ENCODE measurements around the gene OSBPL10.

Gene OSBPL10

GRCh38 chr3:31853580-31853979 is 127.5 kb downstream of the OSBPL10 start:
- DNase-seq (ENCODE audit: low read depth, low spot score): no peak

DNA sequence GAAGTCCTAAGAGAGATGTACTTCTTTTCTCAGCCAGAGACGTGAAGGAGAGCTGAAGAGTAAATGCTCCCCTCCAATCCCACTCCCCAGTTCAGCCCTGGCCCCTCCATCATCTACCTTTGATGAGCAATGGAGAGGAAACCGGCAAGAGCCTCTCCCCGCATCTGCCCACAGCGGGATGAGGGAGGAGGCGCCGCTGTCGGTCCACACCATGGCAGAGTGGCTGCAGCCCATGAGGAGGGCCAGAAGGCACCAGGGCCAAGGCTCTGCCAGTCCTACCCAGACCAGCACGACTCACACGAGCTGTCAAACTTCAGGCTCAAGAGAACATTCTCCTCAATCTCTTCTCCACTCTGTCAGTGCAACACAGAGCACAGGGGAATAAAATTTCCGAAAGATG is 129.8 kb downstream of the OSBPL10 start:
- no peak for DNase-seq (ENCODE audit: low read depth, low spot score)

DNA sequence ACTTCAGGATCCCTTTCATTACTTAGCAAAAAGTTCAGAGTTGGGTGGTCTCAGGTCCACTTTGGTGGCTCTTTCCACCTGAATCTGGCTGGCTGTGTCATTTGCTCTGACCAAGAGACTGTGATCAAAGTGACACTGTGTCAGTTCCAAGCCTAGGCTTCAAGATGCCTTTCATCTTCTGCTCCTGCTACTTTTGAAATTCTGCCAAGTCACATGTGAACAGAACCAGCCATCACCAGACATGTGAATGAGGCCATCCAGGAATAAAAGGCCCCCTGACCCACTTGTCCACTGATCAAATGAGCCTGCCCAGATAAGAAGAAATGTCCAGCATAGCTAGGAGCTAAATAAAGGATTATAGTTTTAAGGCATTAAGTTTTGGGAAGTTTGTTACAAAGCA is 132.2 kb downstream of the OSBPL10 start:
- DNase-seq (ENCODE audit: low read depth, low spot score): no peak

DNA sequence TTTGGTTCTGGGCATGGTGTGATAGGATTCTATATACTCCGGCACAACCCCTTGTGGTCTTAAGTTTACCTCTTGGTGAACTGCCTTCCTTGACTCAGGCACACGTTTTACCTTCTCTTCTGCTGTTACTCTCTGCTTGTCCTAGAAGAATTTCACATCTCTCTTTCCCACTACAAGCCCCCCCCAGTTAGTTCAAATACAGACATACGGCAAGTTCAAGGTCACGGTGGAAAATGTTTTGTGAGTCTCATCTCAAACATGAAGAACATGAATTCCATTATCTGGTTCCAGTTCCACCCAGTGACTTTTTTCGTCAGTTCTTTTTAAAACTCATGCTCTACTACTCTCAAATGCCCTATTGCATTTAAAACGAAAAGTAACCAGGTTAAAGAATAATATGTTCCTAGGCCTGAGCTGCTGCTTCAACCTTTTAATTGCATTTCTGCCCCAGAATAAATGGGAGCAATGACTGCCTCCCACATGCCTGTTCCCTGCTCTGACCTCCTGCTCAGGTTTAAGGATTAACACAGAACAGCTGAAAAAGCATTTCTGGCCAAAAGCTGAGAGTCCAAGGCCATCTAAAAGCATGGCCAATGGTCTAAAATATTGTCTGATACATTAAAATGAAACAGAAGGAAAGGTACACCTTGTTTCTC is 132.8 kb downstream of the OSBPL10 start:
- no peak for DNase-seq (ENCODE audit: low read depth, low spot score)

DNA sequence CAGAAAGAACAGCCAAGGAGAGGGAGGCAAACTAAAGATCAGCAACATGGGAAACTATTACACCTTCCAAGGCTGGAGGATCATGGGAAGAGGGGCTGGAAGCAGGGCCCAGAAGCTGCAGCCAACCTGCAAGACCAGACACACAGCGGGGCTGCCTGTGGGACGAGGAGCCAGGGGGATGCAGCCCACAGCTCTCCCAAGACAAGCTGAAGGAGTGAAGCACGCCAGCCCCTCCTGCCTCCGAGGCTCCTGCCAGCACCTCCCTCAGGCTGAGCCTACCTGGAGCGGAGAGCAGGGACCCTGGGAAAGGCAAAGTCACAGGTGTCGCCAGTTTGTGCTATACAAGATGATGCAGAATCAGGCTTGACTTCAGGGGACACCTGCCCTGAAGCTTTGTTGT is 133.3 kb downstream of the OSBPL10 start:
- DNase-seq (ENCODE audit: low read depth, low spot score): no peak

DNA sequence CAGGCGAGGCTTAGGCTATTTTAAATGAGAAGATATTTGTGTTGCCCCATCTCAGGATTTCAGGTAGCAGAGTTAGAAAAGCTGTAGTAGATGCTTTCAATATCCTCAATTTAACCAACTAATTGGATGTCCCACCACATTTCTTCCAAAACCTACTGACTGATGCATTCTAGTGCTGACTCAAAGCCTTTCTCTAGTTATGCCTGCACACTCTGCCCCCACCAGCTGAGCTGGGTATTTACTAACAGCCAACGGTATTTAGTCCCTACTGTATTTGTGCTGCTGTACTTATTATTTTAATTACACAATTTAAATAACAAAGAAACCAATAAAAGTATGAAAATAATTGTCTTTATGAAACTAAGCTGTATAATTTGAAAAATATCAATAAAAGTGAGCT is 139.5 kb downstream of the OSBPL10 start:
- no peak for DNase-seq (ENCODE audit: low read depth, low spot score)

GRCh38 chr3:31840252-31840651 is 140.8 kb downstream of the OSBPL10 start:
- no peak for DNase-seq (ENCODE audit: low read depth, low spot score)

- no peak for DNase-seq (ENCODE audit: low read depth, low spot score)
Measured at GRCh38 chr3:31839144-31839917, 141.7 kb downstream of the OSBPL10 start.

DNA sequence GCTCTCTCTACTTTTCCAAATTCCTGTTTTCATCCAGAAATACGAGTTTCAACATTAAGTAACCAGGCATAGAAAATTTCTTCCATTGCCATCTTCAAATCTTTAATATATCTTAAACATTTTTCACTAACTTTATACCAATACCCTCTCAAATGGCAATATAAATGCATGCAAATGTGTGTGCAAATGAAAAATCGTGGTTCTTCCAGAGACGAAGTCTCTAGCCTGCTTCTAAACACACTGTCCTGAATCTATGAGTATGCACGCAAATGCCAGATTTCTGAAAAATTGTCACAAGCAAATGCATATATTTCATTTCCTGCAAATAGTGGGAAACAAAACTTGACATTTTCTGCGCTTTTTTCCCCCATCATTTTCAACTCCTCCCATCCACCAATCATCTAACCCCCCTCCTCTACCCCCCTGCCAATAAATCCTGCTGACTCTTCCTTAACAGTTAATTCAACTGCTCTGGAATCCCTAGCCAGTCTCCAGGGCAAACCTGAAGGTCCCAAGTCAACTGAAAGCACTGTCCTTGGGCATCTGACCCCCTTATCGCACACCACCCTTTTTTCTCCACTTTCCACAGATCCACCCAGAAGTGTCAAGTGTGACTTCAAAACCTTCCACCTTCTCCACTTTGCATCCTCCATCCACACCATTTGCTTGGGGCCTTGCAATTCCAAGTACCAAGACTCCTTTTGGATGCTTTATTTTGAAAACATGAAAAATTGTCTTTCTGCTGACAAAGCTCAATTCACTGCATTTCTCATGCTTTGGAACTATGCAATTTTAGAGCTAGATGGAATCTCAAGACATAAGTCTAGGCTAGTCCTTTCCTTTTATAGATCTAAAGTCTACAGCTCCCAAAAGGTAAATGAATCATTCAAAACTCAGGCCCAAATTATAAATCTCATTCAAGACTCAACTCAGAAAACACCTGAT is 144.7 kb downstream of the OSBPL10 start:
- no peak for DNase-seq (ENCODE audit: low read depth, low spot score)

GRCh38 chr3:31833391-31834190 is 147.5 kb downstream of the OSBPL10 start:
- DNase-seq (ENCODE audit: low read depth, low spot score): no peak

DNA sequence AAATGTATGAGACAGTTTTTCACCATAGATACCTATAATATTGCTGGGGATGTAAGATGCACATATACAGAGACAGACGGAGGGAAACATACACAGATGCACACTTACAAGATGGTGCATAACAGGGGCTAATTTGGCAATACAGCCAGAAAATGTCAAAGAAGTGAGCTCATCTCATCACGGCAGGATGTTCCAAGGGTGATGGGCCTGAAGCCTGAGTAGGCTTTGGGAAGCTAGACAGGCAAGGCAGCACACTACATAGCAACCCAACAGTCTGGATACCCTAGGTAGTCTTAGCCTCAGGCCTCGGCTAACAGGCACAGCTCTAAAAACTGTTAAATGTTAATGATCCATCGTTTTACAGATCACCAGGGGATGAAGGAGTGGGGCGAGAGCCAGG is 148.5 kb downstream of the OSBPL10 start:
- no peak for DNase-seq (ENCODE audit: low read depth, low spot score)

DNA sequence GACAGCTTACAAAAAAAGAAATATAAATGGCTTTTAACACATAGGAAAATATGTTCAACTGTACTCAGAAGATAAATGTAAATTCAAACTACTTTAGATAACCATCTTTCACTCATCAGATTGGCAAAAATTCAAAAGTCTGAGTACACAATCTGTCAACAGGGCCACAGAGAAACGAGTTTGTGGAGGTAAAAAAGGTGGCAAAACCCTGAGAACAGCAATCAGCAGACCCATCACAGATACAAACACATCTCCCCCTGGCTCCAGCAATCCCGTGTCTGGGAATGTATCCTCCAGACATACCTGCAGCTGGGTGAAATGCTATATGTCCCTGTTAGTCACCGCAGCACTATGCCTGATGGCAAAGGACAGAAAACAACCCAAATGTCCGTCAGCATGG is 149.5 kb downstream of the OSBPL10 start:
- DNase-seq (ENCODE audit: low read depth, low spot score): no peak

GRCh38 chr3:31829826-31830426 is 151.1 kb downstream of the OSBPL10 start:
- no peak for DNase-seq (ENCODE audit: low read depth, low spot score)

GRCh38 chr3:31829010-31829409 is 152.1 kb downstream of the OSBPL10 start:
- no peak for DNase-seq (ENCODE audit: low read depth, low spot score)

DNA sequence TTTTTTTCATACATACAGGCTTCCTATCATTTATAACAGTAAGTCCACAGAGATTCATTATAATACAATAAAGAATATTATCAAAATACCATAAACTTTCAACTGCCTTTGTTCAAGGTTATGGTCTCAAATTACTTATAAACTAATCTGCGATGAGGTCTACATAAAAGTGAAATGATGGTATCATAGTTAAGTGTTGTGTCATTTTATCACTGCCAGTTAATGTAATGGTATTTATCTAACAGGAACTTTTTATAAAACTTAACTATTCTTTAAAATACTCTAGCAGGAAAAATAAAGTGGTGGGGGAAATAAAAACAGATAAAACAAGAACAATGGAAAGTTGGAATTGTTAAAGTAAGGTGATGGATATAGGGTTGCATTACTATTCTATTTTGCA is 153.1 kb downstream of the OSBPL10 start:
- DNase-seq (ENCODE audit: low read depth, low spot score): no peak

DNA sequence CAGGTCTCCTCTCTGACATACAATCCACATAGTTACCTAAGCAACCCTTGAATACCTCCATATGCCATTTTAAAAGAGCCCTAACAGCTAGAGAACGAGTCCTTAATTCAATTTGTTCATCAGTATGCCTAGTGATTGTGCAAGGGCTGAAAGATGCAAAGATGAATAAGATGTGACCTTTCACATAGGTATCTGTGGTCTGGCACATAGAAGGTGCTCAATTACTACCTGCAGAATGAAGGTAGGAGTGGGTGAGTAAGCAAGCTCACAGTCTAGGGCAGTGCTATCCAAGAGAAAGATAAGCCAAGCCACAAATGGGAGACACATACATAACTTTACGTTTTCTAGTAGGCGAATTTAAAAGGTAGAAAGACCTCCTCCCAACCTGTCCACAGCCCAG is 157.9 kb downstream of the OSBPL10 start:
- no peak for DNase-seq (ENCODE audit: low read depth, low spot score)

GRCh38 chr3:31821118-31821517 is 159.9 kb downstream of the OSBPL10 start:
- DNase-seq (ENCODE audit: low read depth, low spot score): no peak

- DNase-seq (ENCODE audit: low read depth, low spot score): no peak
Measured at GRCh38 chr3:31819441-31819840, 161.6 kb downstream of the OSBPL10 start.

DNA sequence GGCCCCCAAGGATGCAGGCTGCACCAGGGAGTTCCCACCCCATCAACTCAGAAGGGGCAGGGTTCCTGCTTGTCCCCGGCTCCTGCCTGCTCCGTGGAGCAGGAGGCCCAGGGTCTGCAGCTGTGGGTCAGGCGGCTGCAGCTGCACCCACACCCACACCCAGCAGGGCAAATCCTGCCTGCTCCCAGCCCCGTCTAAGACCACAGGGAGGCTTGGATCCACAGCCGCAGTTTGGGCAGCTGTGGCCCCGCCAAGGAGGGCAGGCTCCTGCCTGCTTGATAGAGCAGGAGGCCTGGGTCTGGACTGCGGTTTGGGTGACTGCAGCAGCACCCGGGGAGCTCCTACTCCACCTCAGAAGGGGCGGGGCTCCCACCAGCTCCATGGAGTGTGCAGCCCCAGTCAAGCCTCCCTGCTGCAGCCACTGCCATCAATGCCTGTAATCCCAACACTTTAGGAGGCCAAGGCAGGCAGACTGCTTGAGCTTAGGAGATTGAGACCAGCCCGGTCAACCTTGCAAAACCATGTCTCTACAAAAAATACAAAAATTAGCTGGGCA is 163.6 kb downstream of the OSBPL10 start:
- no peak for DNase-seq (ENCODE audit: low read depth, low spot score)

- DNase-seq (ENCODE audit: low read depth, low spot score): no peak
Measured at GRCh38 chr3:31815631-31816440, 165.2 kb downstream of the OSBPL10 start.
